Mesenchymal stem cell (in vitro differentiated cells and primary cell): ENCODE measurements around the gene PCDH10.

Experiments used
- DNase-seq: peaks from one replicate; pipeline ENCODE4 v3.0.0-alpha.2; 2013
- H2AFZ ChIP-seq: one replicate; pipeline ENCODE4 v1.6.1; 2013; ENCODE audit warnings: low read depth, mild to moderate bottlenecking, control low read depth, inconsistent platforms, low read length, moderate library complexity
- H2AK5ac ChIP-seq: 2 replicates; pipeline ENCODE4 v1.6.1; 2013; ENCODE audit warnings: low read length, moderate library complexity, mild to moderate bottlenecking, inconsistent platforms; ENCODE audit not compliant: severe bottlenecking
- H2BK120ac ChIP-seq: one replicate; pipeline ENCODE4 v1.6.1; 2013; ENCODE audit warnings: low read depth, mild to moderate bottlenecking, inconsistent platforms, low read length, moderate library complexity
- H2BK12ac ChIP-seq, 2 experiments: one replicate each; pipeline ENCODE4 v1.6.1; 2013; ENCODE audit warnings: inconsistent platforms in 2 of 2, low read length in 2 of 2, mild to moderate bottlenecking in 2 of 2, moderate library complexity in 2 of 2, control low read depth in 1 of 2
- H2BK15ac ChIP-seq: one replicate; pipeline ENCODE4 v1.6.1; 2013; ENCODE audit warnings: mild to moderate bottlenecking, low read depth, inconsistent platforms; ENCODE audit not compliant: poor library complexity, severe bottlenecking
- H2BK5ac ChIP-seq: 2 replicates; pipeline ENCODE4 v1.6.1; 2013; ENCODE audit warnings: low read depth, mild to moderate bottlenecking, low read length, control low read depth, inconsistent platforms; ENCODE audit not compliant: poor library complexity, severe bottlenecking
- H3K14ac ChIP-seq, 2 experiments: one replicate each; pipeline ENCODE4 v1.6.1; 2013; ENCODE audit warnings: inconsistent platforms in 2 of 2, low read length in 2 of 2, control low read depth in 1 of 2, mild to moderate bottlenecking in 1 of 2, moderate library complexity in 1 of 2
- H3K18ac ChIP-seq, 2 experiments: one replicate each; pipeline ENCODE4 v1.6.1; 2013; ENCODE audit warnings: inconsistent platforms in 2 of 2, low read length in 2 of 2, control low read depth in 1 of 2, low read depth in 1 of 2, mild to moderate bottlenecking in 1 of 2
- H3K23ac ChIP-seq, 2 experiments: one replicate each; pipeline ENCODE4 v1.6.1; 2013; ENCODE audit warnings: inconsistent platforms in 2 of 2, low read length in 2 of 2, mild to moderate bottlenecking in 2 of 2, moderate library complexity in 2 of 2, control low read depth in 1 of 2
- H3K27ac ChIP-seq: 2 replicates; pipeline ENCODE4 v1.5.1; 2013; ENCODE audit warnings: mild to moderate bottlenecking, moderate library complexity, low read length, control low read depth, inconsistent platforms; ENCODE audit not compliant: poor library complexity, severe bottlenecking
- H3K27me3 ChIP-seq, 2 experiments: 2 replicates each; pipeline versions ENCODE4 v1.6.1 to v1.7.0; 2013; ENCODE audit warnings: low read length in 2 of 2, mild to moderate bottlenecking in 2 of 2, moderate library complexity in 2 of 2, control low read depth in 1 of 2, inconsistent platforms in 1 of 2; ENCODE audit not compliant: control insufficient read depth in 1 of 2, insufficient read depth in 1 of 2
- H3K36me3 ChIP-seq, 2 experiments: 2 replicates each; pipeline versions ENCODE4 v1.6.1 to v1.7.0; 2013; ENCODE audit warnings: low read length in 2 of 2, control low read depth in 1 of 2, inconsistent platforms in 1 of 2, low read depth in 1 of 2, mild to moderate bottlenecking in 1 of 2; ENCODE audit not compliant: insufficient read depth in 2 of 2, control insufficient read depth in 1 of 2
- H3K4ac ChIP-seq, 2 experiments: one replicate each; pipeline ENCODE4 v1.6.1; 2013; ENCODE audit warnings: inconsistent platforms in 2 of 2, low read length in 2 of 2, mild to moderate bottlenecking in 2 of 2, moderate library complexity in 2 of 2, control low read depth in 1 of 2, low read depth in 1 of 2
- H3K4me1 ChIP-seq: 2 replicates; pipeline ENCODE4 v1.6.1; 2013; ENCODE audit warnings: low read depth, low read length, control low read depth; ENCODE audit not compliant: control insufficient read depth, insufficient read depth
- H3K4me2 ChIP-seq: 2 replicates; pipeline ENCODE4 v1.6.1; 2013; ENCODE audit warnings: low read length, mild to moderate bottlenecking, inconsistent platforms; ENCODE audit not compliant: poor library complexity, severe bottlenecking
- H3K4me3 ChIP-seq, 2 experiments: 2 replicates each; pipeline versions ENCODE4 v1.5.1 to v1.7.0; 2013; ENCODE audit warnings: low read length in 2 of 2, mild to moderate bottlenecking in 2 of 2, control low read depth in 1 of 2, low read depth in 1 of 2; ENCODE audit not compliant: insufficient read depth in 1 of 2
- H3K79me1 ChIP-seq: replicated peaks from 2 replicates; pipeline ENCODE4 v1.6.1; 2013; ENCODE audit warnings: mild to moderate bottlenecking, control low read depth, low read length, inconsistent platforms; ENCODE audit not compliant: poor library complexity, severe bottlenecking
- H3K9ac ChIP-seq: 2 replicates; pipeline ENCODE4 v1.7.0; 2013; ENCODE audit warnings: mild to moderate bottlenecking, low read length, moderate library complexity
- H3K9me3 ChIP-seq: 2 replicates; pipeline ENCODE4 v1.7.0; 2013; ENCODE audit warnings: mild to moderate bottlenecking, low read length; ENCODE audit not compliant: control insufficient read depth
- H4K8ac ChIP-seq: one replicate; pipeline ENCODE4 v1.6.1; 2013; ENCODE audit warnings: inconsistent platforms, mild to moderate bottlenecking, low read length, moderate library complexity
- H4K91ac ChIP-seq: one replicate; pipeline ENCODE4 v1.6.1; 2013; ENCODE audit warnings: mild to moderate bottlenecking, low read length, inconsistent platforms
- WGBS: methylation state at CpG from one replicate; pipeline ENCODE4 v1.1.7; 2013; ENCODE audit warnings: mixed read lengths; 5-methylcytosine and 5-hydroxymethylcytosine counted together

Gene PCDH10

DNA sequence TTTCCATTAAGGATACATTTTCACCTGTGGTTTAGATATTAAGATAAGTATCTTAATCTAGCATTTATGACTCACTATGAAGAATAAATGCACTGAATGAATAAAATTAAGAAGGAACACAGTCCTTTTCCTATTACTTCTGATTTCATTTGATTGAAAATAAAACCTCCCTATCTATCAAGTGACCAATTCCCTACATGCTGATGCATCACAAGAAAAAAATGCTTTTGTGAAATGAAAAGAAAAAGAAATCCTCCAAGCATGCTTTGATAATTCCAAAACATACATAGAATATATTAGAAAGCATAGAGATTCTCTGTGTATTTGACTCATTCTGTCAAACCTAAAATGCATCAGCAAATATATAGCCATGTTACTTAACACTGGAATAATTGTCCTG lies 37.1 kb downstream of the PCDH10 start:
- Histone ChIP-seq H2BK5ac (no peak overlapping the region), H3K9me3 (no peaks in the 10 kb centered on the region), H3K4ac (no peak overlapping the region), H3K79me1 (no peaks in the 10 kb centered on the region), H2BK15ac (no peak overlapping the region), H3K9ac (no peak overlapping the region), H4K91ac (no peak overlapping the region), H3K27ac (no peak overlapping the region), H3K4me2 (no peak overlapping the region), H3K4me1 (no peaks in the 10 kb centered on the region), H3K23ac (no peak overlapping the region), H3K27me3 (no peaks in the 10 kb centered on the region), H2BK120ac (no peak overlapping the region), H3K14ac (no peak overlapping the region), H3K4me3 (no peak overlapping the region), H2AFZ (no peak overlapping the region), H4K8ac (no peak overlapping the region), H2AK5ac (no peak overlapping the region), H3K18ac (no peak overlapping the region), H2BK12ac (no peak overlapping the region), H3K36me3 (no peaks in the 10 kb centered on the region)
- no peak for DNase-seq

DNA sequence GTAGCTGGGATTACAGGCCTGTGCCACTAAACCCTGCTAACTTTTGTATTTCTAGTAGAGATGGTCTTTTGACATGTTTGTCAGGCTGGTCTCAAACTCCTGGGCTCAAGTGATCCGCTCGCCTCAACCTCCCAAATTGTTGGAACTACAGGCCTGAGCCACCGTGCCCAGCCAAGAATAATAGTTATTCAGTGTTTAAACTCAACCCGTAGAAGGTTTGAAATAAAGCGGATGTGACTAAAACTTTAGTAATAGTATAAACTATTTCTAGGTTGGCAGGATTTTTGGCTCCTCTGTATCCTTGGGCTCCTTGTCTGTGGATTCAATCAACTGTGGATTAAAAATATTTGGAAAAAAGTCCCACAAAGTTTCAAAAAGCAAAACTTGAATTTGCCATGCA lies 37.8 kb downstream of the PCDH10 start:
- no peak overlapping the region for H4K91ac ChIP-seq
- no peak overlapping the region for H3K9ac ChIP-seq
- H3K36me3 ChIP-seq: no peaks in the 10 kb centered on the region
- H3K79me1 ChIP-seq: no peaks in the 10 kb centered on the region
- H2BK15ac ChIP-seq: no peak overlapping the region
- H3K4me2 ChIP-seq: no peak overlapping the region
- peak overlapping the region; percentile 49 for H4K8ac ChIP-seq
- H2AK5ac ChIP-seq: no peak overlapping the region
- no peak overlapping the region for H3K27ac ChIP-seq
- H3K9me3 ChIP-seq: no peaks in the 10 kb centered on the region
- H3K4ac ChIP-seq: no peak overlapping the region
- H2AFZ ChIP-seq: no peak overlapping the region
- H3K14ac ChIP-seq: no peak overlapping the region
- no peak overlapping the region for H2BK12ac ChIP-seq
- H3K18ac ChIP-seq: no peak overlapping the region
- H2BK120ac ChIP-seq: no peak overlapping the region
- no peak overlapping the region for H3K23ac ChIP-seq
- H3K4me3 ChIP-seq: no peak overlapping the region
- H2BK5ac ChIP-seq: no peak overlapping the region
- no peaks in the 10 kb centered on the region for H3K27me3 ChIP-seq
- DNase-seq: no peak
- 97% methylated on average over 5 of the region's 5 CpGs for WGBS
- H3K4me1 ChIP-seq: no peaks in the 10 kb centered on the region

DNA sequence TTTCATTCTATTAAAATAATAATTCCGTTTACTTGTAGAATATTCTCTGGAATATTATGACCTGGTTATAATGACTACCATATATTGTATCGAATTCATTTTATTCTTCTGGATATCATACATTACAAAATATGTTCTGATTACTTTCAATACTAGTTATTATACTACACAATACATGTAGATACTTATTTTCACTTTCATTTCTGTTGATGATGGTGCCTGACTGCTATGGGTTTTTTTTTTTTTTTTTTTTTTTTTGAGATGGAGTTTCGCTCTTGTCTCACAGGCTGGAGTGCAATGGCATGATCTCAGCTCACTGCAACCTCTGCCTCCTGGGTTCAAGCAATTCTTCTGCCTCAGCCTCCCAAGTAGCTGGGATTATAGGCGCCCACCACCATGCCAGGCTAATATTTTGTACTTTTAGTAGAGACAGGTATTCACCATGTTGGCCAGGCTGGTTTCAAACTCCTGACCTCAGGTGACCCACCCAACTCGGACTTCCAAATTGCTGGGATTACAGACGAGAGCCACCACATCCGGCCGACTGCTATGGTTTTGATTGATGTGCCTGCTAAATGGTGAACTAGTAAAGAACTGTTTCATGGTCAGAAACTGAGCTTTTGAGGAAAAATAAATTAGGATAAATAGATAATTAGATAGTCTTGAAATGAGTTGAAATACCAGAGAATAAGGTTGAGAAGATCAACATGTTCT lies 39.5 kb downstream of the PCDH10 start:
- Histone ChIP-seq H3K4me3 (no peak overlapping the region), H2AK5ac (no peak overlapping the region), H4K8ac (no peak overlapping the region), H2BK120ac (no peak overlapping the region), H2AFZ (no peak overlapping the region), H3K9ac (no peak overlapping the region), H3K18ac (no peak overlapping the region), H2BK15ac (no peak overlapping the region), H3K79me1 (no peaks in the 10 kb centered on the region), H4K91ac (no peak overlapping the region), H3K4me2 (no peak overlapping the region), H3K23ac (no peak overlapping the region), H3K27ac (no peak overlapping the region), H2BK12ac (no peak overlapping the region), H3K4ac (no peak overlapping the region), H3K36me3 (no peaks in the 10 kb centered on the region), H2BK5ac (no peak overlapping the region), H3K4me1 (no peaks in the 10 kb centered on the region), H3K27me3 (no peaks in the 10 kb centered on the region), H3K14ac (no peak overlapping the region), H3K9me3 (no peaks in the 10 kb centered on the region)
- WGBS: 95% methylated on average over 5 of the region's 8 CpGs
- peak; percentile 7 for DNase-seq

DNA sequence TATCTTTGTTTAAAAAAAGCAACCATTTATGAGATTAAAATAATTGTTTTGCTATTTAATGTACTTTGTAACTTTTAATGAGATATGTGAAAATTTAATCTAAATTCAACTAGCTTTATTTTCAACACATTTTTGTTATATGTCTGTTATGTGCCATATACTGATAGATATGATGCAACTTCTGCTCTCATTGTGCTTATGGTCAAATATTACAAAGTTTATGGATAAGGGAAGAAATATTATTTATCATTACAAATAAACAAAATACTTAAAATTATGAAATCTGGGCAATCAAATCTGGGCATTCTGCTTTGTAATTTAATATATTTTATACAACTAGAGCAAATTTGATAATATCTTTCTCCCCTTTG lies 40.0 kb downstream of the PCDH10 start:
- Histone ChIP-seq H2BK15ac (no peak overlapping the region), H4K8ac (no peak overlapping the region), H2BK120ac (no peak overlapping the region), H3K79me1 (no peaks in the 10 kb centered on the region), H2BK12ac (no peak overlapping the region), H4K91ac (no peak overlapping the region), H3K27me3 (no peaks in the 10 kb centered on the region), H3K4me1 (no peaks in the 10 kb centered on the region), H3K14ac (no peak overlapping the region), H3K4me3 (no peak overlapping the region), H2BK5ac (no peak overlapping the region), H3K9me3 (no peaks in the 10 kb centered on the region), H3K23ac (no peak overlapping the region), H2AFZ (no peak overlapping the region), H3K18ac (no peak overlapping the region), H3K9ac (no peak overlapping the region), H3K4me2 (no peak overlapping the region), H2AK5ac (no peak overlapping the region), H3K27ac (no peak overlapping the region), H3K36me3 (no peaks in the 10 kb centered on the region), H3K4ac (no peak overlapping the region)
- no peak for DNase-seq
